Activated naive CD4-positive, alpha-beta T cell treated with anti-CD3 and anti-CD28 coated beads for 36 hours (primary cell): ENCODE measurements around the gene CEACAM1. TPM values are rescaled to one million over a fixed set of nuclear protein-coding genes. Genes with fewer than 3 reads are reported as not detected.
"Not testable (repeated sequence)": the region's sequence is repeated elsewhere in the genome, so short reads cannot be mapped to it uniquely, and the experiment has no call there.

Experiments used
- CTCF ChIA-PET: fragments of 350-600 bp; sonication (Branson Sonifier 250); formaldehyde crosslinking; loops from one replicate; lab custom pipeline; 2021; ENCODE audit warnings: antibody characterized with exemption; lab: Charles Lee
- DNase-seq: peaks from one replicate; pipeline ENCODE4 v3.0.0-alpha.2; 2020
- H3K27ac Mint-ChIP-seq: one replicate; pipeline ENCODE4 v1.8.0; 2021; ENCODE audit warnings: mild to moderate bottlenecking, mixed read lengths
- H3K27me3 Mint-ChIP-seq: one replicate; pipeline ENCODE4 v1.8.0; 2021; ENCODE audit warnings: low read depth, mixed read lengths
- H3K36me3 Mint-ChIP-seq: one replicate; pipeline ENCODE4 v1.8.0; 2021; ENCODE audit warnings: low read depth, mixed read lengths
- H3K4me1 Mint-ChIP-seq: one replicate; pipeline ENCODE4 v1.8.0; 2021; ENCODE audit warnings: low read depth, mixed read lengths
- H3K4me3 Mint-ChIP-seq: one replicate; pipeline ENCODE4 v1.8.0; 2021; ENCODE audit warnings: mild to moderate bottlenecking, moderate library complexity, mixed read lengths
- H3K9me3 Mint-ChIP-seq: one replicate; pipeline ENCODE4 v1.8.0; 2021; ENCODE audit warnings: mixed read lengths
- intact Hi-C: fragments of 100-400 bp; cut with micrococcal nuclease; formaldehyde crosslinking; loops from one replicate; pipeline ENCODE4 v1.15.1; 2023
- total RNA-seq, 2 experiments: library from RNA; stranded (reverse); gene quantifications; one replicate each; pipeline ENCODE4 v1.2.3, GENCODE V29; 2021

CEACAM1 gene
- total RNA-seq, 2 experiments from 2014 or later, result 3.1 to 3.6 TPM

- H3K9me3 Mint-ChIP-seq, H3K27me3 Mint-ChIP-seq, H3K4me3 Mint-ChIP-seq, H3K27ac Mint-ChIP-seq, DNase-seq, CTCF ChIA-PET, H3K4me1 Mint-ChIP-seq, intact Hi-C loops, H3K36me3 Mint-ChIP-seq: not testable (repeated sequence)
These were observed 27.0 kb downstream of the CEACAM1 start for GRCh38 chr19:42501243-42501642.

GRCh38 chr19:42498169-42498757 lies 30.0 kb downstream of the CEACAM1 start:
- H3K9me3 Mint-ChIP-seq, result no peaks in the 10 kb centered on the region
- CTCF ChIA-PET, result interaction anchor here (1.2 kb wide), 1 partner anchor 65 kb away, joined by 5 read pairs; no protein-coding TSS in a partner anchor

GRCh38 chr19:42497492-42498168 lies 30.7 kb downstream of the CEACAM1 start:
- Mint-ChIP-seq H3K27me3 (no peaks in the 10 kb centered on the region), H3K36me3 (no peaks in the 10 kb centered on the region), H3K4me3 (no peak overlapping the region), H3K4me1 (no peaks in the 10 kb centered on the region), H3K27ac (no peak overlapping the region), H3K9me3 (no peaks in the 10 kb centered on the region)
- DNase-seq, result no peak
- CTCF ChIA-PET, result interaction anchor here (0.8 to 1.2 kb wide), 2 partner anchors 42 to 65 kb away, joined by 3 to 5 read pairs; no protein-coding TSS in a partner anchor
- intact Hi-C loops, result no loop called here

More at GRCh38 chr19:42498169-42498757, 30.0 kb downstream of the CEACAM1 start:
- H3K4me3 Mint-ChIP-seq, result no peak overlapping the region
- no peaks in the 10 kb centered on the region for H3K27me3 Mint-ChIP-seq
- intact Hi-C loops, result no loop called here
- no peaks in the 10 kb centered on the region for H3K36me3 Mint-ChIP-seq
- no peaks in the 10 kb centered on the region for H3K4me1 Mint-ChIP-seq
- no peak for DNase-seq
- no peak overlapping the region for H3K27ac Mint-ChIP-seq

GRCh38 chr19:42496460-42497133 lies 31.7 kb downstream of the CEACAM1 start:
- Mint-ChIP-seq H3K4me3 (no peak overlapping the region), H3K9me3 (no peaks in the 10 kb centered on the region), H3K27me3 (no peaks in the 10 kb centered on the region), H3K27ac (no peak overlapping the region), H3K36me3 (no peaks in the 10 kb centered on the region), H3K4me1 (no peaks in the 10 kb centered on the region)
- CTCF ChIA-PET, result interaction anchor here (0.8 kb wide), 1 partner anchor 41 kb away, joined by 3 read pairs; no protein-coding TSS in a partner anchor
- intact Hi-C loops, result no loop called here
- no peak for DNase-seq

GRCh38 chr19:42495663-42496062 lies 32.6 kb downstream of the CEACAM1 start:
- no peaks in the 10 kb centered on the region for H3K4me1 Mint-ChIP-seq
- H3K9me3 Mint-ChIP-seq, result no peaks in the 10 kb centered on the region
- H3K27ac Mint-ChIP-seq, result no peak overlapping the region
- H3K27me3 Mint-ChIP-seq, result no peaks in the 10 kb centered on the region
- no peak overlapping the region for H3K4me3 Mint-ChIP-seq
- no peaks in the 10 kb centered on the region for H3K36me3 Mint-ChIP-seq
- no peak for DNase-seq
- intact Hi-C loops, result no loop called here
- CTCF ChIA-PET, result interaction anchor here (1.3 kb wide), 1 partner anchor 55 kb away, joined by 3 read pairs; no protein-coding TSS in a partner anchor

GRCh38 chr19:42494321-42494720 lies 34.0 kb downstream of the CEACAM1 start:
- Mint-ChIP-seq H3K36me3 (no peaks in the 10 kb centered on the region), H3K27me3 (no peaks in the 10 kb centered on the region), H3K27ac (no peak overlapping the region), H3K9me3 (no peaks in the 10 kb centered on the region), H3K4me3 (no peak overlapping the region), H3K4me1 (no peaks in the 10 kb centered on the region)
- intact Hi-C loops, result no loop called here
- CTCF ChIA-PET, result interaction anchor here (1.0 to 1.3 kb wide), 3 partner anchors 24 to 54 kb away, joined by 3 to 4 read pairs (median 3); no protein-coding TSS in a partner anchor
- DNase-seq, result no peak

- Mint-ChIP-seq H3K4me1 (no peaks in the 10 kb centered on the region), H3K27me3 (no peaks in the 10 kb centered on the region), H3K27ac (no peak overlapping the region), H3K9me3 (no peaks in the 10 kb centered on the region), H3K4me3 (no peak overlapping the region), H3K36me3 (no peaks in the 10 kb centered on the region)
- DNase-seq, result no peak
- CTCF ChIA-PET, result no interaction called here
- intact Hi-C loops, result no loop called here
These were observed 39.3 kb downstream of the CEACAM1 start for GRCh38 chr19:42488783-42489521.

- H3K27me3 Mint-ChIP-seq, result no peaks in the 10 kb centered on the region
These were observed 40.5 kb downstream of the CEACAM1 start for GRCh38 chr19:42487798-42488178.

GRCh38 chr19:42487032-42487797 lies 41.1 kb downstream of the CEACAM1 start:
- no peak overlapping the region for H3K27ac Mint-ChIP-seq
- intact Hi-C loops, result no loop called here
- H3K36me3 Mint-ChIP-seq, result no peaks in the 10 kb centered on the region
- no peaks in the 10 kb centered on the region for H3K27me3 Mint-ChIP-seq
- no peak overlapping the region for H3K4me3 Mint-ChIP-seq
- no peaks in the 10 kb centered on the region for H3K9me3 Mint-ChIP-seq
- CTCF ChIA-PET, result interaction anchor here (0.6 to 0.8 kb wide), 3 partner anchors 30 to 87 kb away, joined by 3 read pairs; no protein-coding TSS in a partner anchor
- no peak for DNase-seq
- H3K4me1 Mint-ChIP-seq, result no peaks in the 10 kb centered on the region

More at GRCh38 chr19:42487798-42488178, 40.5 kb downstream of the CEACAM1 start:
- Mint-ChIP-seq H3K27ac (no peak overlapping the region), H3K4me3 (no peak overlapping the region), H3K4me1 (no peaks in the 10 kb centered on the region), H3K9me3 (no peaks in the 10 kb centered on the region), H3K36me3 (no peaks in the 10 kb centered on the region)
- CTCF ChIA-PET, result interaction anchor here (0.8 kb wide), 1 partner anchor 29 kb away, joined by 3 read pairs; no protein-coding TSS in a partner anchor
- intact Hi-C loops, result no loop called here
- DNase-seq, result no peak

GRCh38 chr19:42485036-42485435 lies 43.2 kb downstream of the CEACAM1 start:
- H3K4me3 Mint-ChIP-seq, DNase-seq, H3K36me3 Mint-ChIP-seq, H3K4me1 Mint-ChIP-seq, H3K9me3 Mint-ChIP-seq, H3K27me3 Mint-ChIP-seq, H3K27ac Mint-ChIP-seq, intact Hi-C loops: not testable (repeated sequence)
- CTCF ChIA-PET, result interaction anchor here (1.0 kb wide), 1 partner anchor 14 kb away, joined by 3 read pairs; no protein-coding TSS in a partner anchor

GRCh38 chr19:42480335-42481095 lies 47.8 kb downstream of the CEACAM1 start:
- Mint-ChIP-seq H3K4me1 (peaks cover 9% of the 10 kb centered on the region), H3K36me3 (no peaks in the 10 kb centered on the region), H3K9me3 (no peaks in the 10 kb centered on the region), H3K4me3 (no peak overlapping the region), H3K27me3 (no peaks in the 10 kb centered on the region), H3K27ac (peak overlapping the region; percentile 27)
- intact Hi-C loops, result no loop called here
- CTCF ChIA-PET, result interaction anchor here (2.4 kb wide), 1 partner anchor 30 kb away, joined by 5 read pairs; no protein-coding TSS in a partner anchor
- DNase-seq, result peak; percentile 34
